COLO829 (cell line): ENCODE measurements around the gene IGSF11.
"Not testable (repeated sequence)": the region's sequence is repeated elsewhere in the genome, so short reads cannot be mapped to it uniquely, and the experiment has no call there.

Source experiments
- DNase-seq: peaks from one replicate; pipeline ENCODE4 v3.0.0; 2012; ENCODE audit warnings: low spot score

The IGSF11 gene

GRCh38 chr3:118868051-118868450, 166.6 kb downstream of the IGSF11 start:
- DNase-seq: no peak

GRCh38 chr3:118863731-118864322, 170.8 kb downstream of the IGSF11 start:
- no peak for DNase-seq

GRCh38 chr3:118859950-118860349, 174.7 kb downstream of the IGSF11 start:
- no peak for DNase-seq

DNA sequence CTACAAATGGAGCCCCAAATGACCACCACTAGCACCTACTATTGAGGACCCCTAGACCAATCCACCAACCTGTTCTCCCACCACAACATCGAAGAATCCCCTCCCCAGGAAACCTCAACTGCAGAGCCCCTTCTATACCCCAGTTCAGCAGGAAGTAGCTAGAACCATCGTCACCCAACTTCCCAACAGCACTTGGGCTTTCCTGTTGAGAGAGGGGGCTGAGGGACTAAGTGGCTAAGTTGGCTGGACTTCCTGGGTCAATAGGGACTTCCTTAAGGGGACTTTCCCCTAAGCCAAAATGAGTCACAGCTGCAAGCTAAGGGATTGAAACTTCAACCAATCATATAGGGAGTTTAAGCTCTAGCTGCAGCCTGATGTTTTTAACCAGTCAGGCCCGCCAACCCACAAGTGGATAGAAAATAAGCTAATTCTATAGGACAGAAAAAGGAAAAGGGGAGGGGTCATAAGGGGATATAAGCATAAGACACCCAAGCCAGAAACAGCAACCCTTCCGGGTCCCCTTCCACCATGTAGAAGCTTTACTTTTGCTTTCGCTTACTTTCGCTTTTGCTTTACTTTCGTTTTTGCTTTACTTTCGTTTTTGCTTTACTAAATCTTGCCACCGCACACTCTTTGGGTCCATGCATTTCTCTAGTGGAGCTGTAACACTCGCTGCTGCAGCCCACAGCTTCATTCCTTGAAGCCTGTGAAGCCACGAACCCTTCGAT, 183.0 kb downstream of the IGSF11 start:
- not testable (repeated sequence) for DNase-seq

GRCh38 chr3:118850687-118851086, 184.0 kb downstream of the IGSF11 start:
- DNase-seq: no peak
